ENCODE results near the gene ICAM4.

Gene ICAM4

DNA sequence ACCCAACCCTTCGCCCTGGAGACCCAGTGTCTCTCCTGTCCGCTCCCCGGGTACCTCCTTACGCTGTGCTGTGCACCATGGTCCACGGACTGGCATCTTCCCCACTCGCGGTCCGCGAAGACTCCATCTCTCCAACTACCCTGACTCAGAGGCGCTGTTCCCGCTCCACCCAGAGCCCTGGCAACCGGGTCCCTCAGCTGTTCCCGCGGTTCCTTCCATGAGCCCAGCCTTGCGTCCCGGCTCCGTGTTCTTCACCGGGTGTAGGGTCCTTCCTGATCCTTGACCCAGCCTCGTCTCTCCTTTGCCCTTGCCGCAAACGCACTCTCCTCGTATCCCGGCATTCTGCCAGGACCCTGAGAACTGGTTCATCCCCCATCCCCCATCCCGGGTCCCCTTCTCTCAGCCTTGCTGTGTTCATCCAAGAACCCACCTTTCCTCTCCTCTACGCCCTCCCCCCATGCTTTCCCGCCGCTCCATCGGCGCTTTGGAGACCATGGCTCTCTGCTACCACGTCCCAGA lies 3.7 kb downstream of the ICAM4 start:
- DNase-seq (ENCODE audit: extremely low read depth in 1 of 2, low read depth in 1 of 2): no peak

DNA sequence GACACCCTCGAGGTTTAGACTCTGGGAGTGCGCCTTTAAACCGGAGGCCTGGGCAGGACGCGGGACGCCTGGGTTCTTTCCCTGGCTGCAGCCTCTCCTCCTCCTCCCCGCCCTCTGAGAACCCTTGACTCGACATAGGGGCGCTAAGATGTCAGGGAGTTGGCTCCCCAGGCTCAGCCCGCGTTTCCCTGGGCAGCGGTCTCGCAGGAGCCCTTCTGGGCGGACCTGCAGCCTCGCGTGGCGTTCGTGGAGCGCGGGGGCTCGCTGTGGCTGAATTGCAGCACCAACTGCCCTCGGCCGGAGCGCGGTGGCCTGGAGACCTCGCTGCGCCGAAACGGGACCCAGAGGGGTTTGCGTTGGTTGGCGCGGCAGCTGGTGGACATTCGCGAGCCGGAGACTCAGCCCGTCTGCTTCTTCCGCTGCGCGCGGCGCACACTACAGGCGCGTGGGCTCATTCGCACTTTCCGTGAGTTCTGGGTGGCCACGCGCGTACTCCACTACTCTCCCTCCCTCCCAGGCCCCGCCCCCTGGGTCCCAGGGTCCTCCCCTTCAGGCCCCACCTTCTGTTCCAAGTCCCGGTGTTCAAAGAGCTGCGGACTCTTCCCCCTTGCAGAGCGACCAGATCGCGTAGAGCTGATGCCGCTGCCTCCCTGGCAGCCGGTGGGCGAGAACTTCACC lies 4.3 kb downstream of the ICAM4 start:
- no peak for DNase-seq (ENCODE audit: extremely low read depth in 1 of 2, low read depth in 1 of 2)

DNA sequence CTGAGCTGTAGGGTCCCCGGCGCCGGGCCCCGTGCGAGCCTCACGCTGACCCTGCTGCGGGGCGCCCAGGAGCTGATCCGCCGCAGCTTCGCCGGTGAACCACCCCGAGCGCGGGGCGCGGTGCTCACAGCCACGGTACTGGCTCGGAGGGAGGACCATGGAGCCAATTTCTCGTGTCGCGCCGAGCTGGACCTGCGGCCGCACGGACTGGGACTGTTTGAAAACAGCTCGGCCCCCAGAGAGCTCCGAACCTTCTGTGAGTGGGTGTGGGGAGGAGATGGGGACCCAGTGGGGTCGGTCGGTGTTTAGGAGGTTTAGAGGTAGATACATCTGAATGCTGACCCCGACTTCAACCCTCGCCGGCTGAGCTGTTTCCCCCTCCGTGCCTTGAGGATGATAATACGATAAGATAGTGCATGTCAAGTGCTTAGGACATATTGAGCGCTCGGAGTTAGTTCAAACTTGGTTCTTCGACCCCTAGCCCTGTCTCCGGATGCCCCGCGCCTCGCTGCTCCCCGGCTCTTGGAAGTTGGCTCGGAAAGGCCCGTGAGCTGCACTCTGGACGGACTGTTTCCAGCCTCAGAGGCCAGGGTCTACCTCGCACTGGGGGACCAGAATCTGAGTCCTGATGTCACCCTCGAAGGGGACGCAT lies 4.9 kb downstream of the ICAM4 start:
- no peak for DNase-seq (ENCODE audit: extremely low read depth in 1 of 2, low read depth in 1 of 2)

DNA sequence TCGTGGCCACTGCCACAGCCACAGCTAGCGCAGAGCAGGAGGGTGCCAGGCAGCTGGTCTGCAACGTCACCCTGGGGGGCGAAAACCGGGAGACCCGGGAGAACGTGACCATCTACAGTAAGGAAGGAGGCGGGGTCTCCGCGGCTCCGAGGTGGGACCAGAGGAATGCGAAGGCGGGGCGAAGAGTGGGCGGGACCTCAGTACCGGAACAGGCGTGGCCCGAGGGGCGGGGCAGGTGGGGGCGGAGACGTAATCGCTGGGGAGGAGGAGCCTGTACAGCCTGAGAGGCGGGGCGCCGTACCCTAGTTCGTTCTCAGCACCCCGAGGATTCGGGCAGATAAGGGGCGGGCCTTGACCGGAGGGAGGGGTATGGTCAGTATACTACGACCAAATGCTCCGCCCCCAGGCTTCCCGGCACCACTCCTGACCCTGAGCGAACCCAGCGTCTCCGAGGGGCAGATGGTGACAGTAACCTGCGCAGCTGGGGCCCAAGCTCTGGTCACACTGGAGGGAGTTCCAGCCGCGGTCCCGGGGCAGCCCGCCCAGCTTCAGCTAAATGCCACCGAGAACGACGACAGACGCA lies 5.5 kb downstream of the ICAM4 start:
- peak; percentile 23 to 60 for DNase-seq (ENCODE audit: extremely low read depth in 1 of 2, low read depth in 1 of 2)

DNA sequence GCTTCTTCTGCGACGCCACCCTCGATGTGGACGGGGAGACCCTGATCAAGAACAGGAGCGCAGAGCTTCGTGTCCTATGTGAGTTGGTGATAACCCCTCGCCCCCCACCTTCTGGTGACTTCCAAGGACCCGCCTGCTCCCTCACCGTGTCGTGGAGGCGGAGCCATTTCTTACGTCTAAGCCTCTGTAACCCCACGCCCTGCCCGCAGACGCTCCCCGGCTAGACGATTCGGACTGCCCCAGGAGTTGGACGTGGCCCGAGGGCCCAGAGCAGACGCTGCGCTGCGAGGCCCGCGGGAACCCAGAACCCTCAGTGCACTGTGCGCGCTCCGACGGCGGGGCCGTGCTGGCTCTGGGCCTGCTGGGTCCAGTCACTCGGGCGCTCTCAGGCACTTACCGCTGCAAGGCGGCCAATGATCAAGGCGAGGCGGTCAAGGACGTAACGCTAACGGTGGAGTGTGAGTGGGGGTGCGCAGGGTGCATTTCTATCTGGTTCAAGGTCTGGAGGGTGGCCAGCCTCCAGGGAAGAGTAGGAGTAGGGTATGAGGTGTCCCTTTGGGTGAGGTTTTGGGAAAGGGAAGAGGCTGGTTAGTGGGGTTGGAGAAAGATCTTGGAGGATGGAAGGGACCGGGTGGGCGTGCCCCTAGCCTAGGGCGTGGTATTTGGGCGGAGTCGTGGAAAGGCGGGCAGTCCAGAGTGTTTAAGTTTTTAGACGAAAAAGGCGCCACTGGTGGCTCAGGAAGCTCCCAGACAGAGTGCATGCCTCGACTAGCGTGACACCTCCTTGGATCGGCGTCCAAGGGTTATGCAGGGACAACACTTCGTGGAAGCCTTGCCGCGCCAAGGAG lies 6.3 kb downstream of the ICAM4 start:
- DNase-seq (ENCODE audit: extremely low read depth in 1 of 2, low read depth in 1 of 2): no peak

DNA sequence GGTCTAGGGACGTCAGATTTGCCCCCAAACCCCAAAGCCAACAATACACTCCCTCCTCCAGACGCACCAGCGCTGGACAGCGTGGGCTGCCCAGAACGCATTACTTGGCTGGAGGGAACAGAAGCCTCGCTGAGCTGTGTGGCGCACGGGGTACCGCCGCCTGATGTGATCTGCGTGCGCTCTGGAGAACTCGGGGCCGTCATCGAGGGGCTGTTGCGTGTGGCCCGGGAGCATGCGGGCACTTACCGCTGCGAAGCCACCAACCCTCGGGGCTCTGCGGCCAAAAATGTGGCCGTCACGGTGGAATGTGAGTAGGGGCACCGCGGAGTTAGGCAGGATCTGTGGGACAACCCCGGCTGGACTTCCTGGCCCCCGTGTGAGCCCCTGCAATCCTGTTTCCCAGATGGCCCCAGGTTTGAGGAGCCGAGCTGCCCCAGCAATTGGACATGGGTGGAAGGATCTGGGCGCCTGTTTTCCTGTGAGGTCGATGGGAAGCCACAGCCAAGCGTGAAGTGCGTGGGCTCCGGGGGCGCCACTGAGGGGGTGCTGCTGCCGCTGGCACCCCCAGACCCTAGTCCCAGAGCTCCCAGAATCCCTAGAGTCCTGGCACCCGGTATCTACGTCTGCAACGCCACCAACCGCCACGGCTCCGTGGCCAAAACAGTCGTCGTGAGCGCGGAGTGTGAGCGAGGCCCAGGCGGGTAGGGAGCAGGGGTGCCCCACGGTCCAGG lies 7.0 kb downstream of the ICAM4 start:
- no peak for DNase-seq (ENCODE audit: extremely low read depth in 1 of 2, low read depth in 1 of 2)

DNA sequence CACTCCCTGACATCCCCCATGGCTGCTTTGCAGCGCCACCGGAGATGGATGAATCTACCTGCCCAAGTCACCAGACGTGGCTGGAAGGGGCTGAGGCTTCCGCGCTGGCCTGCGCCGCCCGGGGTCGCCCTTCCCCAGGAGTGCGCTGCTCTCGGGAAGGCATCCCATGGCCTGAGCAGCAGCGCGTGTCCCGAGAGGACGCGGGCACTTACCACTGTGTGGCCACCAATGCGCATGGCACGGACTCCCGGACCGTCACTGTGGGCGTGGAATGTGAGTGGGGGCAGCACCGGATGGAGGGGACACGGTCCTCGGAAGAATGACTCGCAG lies 7.6 kb downstream of the ICAM4 start:
- DNase-seq (ENCODE audit: extremely low read depth in 1 of 2, low read depth in 1 of 2): no peak

DNA sequence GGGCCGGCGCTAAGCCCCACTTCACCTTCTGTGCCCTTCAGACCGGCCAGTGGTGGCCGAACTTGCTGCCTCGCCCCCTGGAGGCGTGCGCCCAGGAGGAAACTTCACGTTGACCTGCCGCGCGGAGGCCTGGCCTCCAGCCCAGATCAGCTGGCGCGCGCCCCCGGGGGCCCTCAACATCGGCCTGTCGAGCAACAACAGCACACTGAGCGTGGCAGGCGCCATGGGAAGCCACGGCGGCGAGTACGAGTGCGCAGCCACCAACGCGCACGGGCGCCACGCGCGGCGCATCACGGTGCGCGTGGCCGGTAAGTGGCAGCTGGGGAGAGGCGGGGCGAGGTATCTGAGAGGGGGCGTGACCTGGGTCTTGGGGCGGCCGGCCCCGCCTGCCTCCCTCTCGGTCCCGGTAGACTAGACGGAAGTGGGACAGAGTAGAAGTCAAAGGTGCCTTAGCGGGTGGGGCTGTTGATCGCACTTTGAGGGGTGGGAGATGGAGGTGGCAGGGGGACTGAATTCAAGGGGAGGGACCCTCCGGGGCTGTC lies 8.6 kb downstream of the ICAM4 start:
- DNase-seq (ENCODE audit: extremely low read depth in 1 of 2, low read depth in 1 of 2): peak; percentile 28 to 48

DNA sequence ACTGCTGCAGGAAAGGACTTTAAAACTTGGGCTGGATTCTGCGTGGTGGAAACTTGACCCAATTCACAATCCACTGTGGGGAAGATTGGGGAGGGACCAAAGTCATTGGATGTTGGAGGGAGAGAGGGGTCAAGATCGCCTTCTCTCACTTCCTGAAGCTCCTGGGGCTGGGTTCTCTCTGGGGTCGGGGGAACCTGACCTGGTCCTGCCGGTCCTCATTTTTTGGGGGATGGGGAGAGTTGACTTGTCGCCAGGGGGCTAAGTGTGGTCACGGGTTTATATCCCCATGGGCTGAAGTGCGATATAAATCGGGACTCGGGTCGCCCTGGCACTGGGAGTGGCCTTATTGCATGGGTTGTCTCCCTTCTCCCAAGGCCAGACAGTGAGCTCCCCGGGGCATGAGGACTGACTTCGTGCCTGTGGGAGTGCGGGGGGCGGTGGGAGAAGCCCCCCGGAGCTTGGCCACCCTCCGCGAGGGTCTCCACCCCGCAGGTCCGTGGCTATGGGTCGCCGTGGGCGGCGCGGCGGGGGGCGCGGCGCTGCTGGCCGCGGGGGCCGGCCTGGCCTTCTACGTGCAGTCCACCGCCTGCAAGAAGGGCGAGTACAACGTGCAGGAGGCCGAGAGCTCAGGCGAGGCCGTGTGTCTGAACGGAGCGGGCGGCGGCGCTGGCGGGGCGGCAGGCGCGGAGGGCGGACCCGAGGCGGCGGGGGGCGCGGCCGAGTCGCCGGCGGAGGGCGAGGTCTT lies 9.3 kb downstream of the ICAM4 start:
- DNase-seq (ENCODE audit: extremely low read depth in 1 of 2, low read depth in 1 of 2): no peak

DNA sequence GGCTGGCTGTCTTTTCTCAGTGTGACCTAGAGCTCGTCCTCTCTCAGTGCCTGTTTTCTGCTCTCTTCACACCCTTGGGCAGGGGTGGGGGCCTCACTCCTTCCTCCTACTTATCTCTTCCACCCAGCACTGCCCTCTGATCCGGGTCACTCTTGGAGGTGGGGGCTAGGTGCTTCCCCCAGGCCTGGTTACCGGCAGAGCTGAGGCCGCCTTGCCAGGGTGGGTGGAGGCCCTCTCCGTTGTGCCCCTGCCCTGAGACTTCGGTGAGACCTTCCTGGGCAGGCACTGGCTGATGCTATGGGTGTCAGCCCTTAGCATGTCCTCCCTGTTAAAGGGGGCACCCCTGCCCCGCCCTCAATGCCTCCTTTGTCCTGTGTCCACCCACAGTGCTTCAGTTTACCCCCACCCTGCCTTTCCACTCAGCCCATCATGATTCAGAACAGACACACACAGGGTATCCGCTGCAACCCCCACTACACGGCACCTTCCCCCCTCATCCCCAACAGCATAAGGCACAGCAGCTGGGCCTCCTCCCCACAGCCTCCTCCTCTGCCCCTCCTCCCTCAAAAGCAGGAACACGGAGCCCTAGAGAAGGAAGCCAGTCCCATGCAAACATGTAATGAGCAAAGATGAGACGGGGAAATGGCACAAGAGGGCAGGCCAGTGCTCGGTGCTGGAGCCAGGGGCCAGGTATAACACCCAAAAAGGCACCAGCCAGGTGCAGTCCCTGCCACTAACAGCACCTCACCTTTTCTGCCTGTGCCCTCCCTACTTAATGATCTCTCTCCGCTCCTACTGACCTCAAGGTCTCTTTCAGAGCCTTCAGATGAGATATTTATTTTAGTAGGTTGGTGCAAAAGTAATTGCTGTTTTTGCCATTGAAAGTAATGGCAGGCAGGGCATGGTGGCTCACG lies 13.0 kb downstream of the ICAM4 start:
- no peak for DNase-seq (ENCODE audit: extremely low read depth in 1 of 2, low read depth in 1 of 2)

DNA sequence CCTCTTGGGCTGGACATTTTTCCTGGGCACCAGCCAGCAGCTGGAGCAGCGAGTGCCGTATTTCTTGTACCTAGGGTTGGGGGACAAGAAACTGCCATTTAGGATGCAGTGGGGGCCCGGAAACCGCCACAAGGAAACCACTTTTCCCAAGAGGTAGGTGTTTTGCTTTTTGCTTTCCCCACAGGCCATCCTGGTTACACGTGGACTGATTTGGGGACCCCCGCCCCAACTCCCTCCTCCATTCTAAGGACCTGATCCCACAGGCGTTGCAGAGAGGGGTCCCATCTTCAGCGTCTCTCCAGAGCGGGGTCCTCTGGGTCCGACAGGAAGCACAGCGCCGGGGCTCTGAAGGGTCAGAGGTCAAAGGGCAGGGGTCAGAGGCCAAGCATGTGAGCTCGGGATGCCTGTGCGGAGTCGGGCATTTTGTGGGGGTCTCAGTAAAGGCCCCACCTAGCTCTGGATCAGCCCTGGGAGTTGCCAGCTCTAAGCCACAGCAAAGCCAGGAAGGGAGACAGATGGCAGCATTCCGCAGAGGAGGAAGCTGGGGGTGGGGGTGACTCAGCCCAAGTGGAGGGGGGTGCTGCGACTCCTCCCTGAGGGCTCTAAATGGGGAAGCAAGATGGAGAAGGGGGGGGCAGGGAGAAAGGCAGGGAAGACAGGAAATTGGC lies 18.5 kb downstream of the ICAM4 start:
- DNase-seq (ENCODE audit: extremely low read depth in 1 of 2, low read depth in 1 of 2): no peak

DNA sequence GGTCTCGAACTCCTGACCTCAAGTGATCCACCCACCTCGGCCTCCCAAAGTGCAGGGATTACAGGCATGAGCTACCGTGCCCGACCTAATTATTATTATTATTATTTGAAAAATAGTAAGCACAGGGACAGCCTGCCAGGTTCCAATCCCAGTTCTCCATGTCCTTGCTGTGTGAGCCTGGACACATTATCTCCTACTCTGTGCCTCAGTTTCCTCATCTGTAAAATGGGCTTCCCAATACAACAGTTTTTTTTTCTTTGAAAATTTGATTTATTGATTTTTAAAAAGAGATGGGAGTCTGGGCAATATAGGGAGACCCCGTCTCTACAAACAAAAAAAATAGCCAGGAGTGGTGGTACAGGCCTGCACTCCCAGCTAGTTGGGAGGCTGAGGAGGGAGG lies 19.6 kb downstream of the ICAM4 start:
- DNase-seq (ENCODE audit: extremely low read depth in 1 of 2, low read depth in 1 of 2): no peak

DNA sequence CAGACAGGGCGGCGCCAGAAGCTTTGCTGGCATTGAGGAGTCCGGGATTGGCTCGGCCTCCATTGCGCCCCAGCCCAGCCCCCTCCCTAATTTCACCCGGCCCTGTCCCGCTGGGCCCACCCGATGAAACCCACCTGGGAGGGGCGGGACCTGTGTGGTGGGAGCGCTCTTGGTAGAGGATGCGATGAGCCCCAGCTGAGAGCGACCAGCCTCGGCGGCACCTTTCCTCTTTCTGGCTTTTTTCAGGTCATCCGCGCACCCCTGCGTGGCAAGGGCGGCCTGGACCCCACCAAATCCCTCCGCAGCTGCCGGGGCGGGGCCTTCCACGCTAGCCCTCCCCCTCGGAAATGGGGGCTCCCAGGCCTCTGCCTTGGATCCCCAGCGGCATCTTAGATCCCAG lies 22.7 kb downstream of the ICAM4 start, which contains the start of gene ZGLP1:
TSS of gene ZGLP1 (minus strand) at position 393 of the 400 bp plus-strand sequence.
- DNase-seq (ENCODE audit: extremely low read depth in 1 of 2, low read depth in 1 of 2): no peak

DNA sequence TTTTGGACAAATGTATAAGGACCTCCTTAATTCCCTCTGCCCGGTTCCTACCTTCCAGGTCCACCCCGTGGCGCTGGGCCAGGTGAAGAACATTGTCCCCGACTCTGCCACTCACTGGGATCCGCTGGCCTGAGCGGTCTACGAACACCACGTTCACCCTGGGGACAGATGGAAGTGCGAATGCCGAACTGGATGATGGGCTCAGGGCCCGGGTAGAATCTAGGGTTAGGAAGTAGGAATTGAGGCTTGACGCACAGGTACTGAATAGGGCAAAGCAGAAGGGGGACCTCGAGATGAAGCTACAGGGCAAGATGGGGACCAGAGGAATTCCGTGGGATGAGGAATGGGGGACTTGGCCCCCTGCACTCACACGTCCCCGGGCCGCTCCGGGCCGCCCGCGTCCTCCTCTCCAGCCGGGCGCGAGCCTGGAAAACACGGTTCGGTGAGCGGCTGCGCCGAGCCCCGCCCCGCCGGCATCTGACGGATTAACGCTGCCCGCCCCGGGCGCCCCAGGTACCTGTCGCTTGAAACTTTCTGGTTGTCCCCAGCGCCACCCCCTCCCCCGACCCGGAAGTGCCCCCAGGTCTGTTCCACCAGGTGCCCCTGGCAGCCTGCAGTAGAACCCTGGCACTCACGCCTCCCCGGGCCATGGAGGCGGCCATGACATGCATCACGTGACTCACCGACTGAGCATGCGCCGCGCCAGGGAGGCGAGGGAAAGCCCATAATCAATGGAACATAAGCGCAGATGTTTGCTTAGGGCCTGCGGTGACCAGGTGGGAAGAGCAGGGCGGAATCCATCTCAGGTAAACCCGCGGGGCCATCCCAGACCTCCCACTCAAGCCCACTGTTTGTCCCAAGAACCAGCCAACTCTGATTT lies 28.8 kb downstream of the ICAM4 start, which contains the start of gene FDX2:
TSS of gene FDX2 (minus strand) at position 681 of the 880 bp plus-strand sequence. CDS start at position 662, 19 bp downstream.
- DNase-seq (ENCODE audit: extremely low read depth in 1 of 2, low read depth in 1 of 2): peak; percentile 82 to 90

DNA sequence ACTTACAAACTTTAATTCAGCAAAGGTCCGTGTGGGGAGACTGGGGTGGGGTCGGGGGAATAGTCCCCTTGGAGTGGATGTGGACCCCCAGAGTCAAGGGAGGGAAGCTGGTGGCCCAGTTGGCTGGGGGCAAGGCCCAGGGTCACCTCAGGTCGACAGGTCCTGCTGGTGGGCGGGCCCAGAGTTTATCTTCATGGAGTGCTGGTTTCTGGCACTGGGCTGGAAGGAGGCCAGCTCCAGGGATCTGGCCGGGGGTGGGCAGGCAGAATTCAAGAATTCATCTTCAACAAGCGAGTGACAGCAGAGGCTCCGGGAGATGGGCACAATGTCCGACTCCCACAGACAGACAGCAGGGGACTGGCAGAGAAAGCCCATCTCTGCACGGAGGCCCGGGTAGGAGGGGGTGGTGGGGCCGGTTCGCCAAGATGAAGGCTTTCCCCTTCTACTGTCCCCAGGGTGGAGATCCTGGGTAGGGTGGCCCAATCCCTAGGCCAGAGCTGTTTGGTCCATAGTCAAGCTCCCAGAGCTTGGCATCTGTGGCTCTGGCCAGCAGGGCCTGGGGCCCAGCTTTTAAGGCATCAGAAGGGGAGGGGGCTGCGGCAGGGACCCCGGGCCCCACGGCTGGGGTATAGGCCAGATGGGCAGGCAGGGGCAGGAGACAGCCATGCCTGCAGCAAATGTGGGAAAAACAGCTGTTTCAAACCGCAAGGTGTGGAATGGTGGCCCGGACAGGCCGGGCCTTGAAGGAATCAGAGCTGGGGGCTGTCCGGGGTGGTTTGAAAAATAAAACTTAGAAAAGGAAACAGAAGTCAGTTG lies 29.7 kb downstream of the ICAM4 start:
- DNase-seq (ENCODE audit: extremely low read depth in 1 of 2, low read depth in 1 of 2): no peak
